KBM-7 (cell line): ENCODE data around the gene CDK19.
"Not testable (repeated sequence)": the region's sequence is repeated elsewhere in the genome, so short reads cannot be mapped to it uniquely, and the experiment has no call there.

ENCODE experiments used
- DNase-seq: peaks from one replicate; pipeline ENCODE4 v3.0.0-alpha.2; 2015
- in situ Hi-C: fragments of 300-500 bp; cut with MboI; formaldehyde crosslinking; loops from 2 replicates; pipeline ENCODE4 v1.14.3; 2020; ENCODE audit warnings: low sequenced_read_pairs, low pct_unique_long_range_greater_than_20kb, mixed read lengths

Gene CDK19

GRCh38 chr6:110614586-110614985 is 200.7 kb downstream of the CDK19 start:
- no peak for DNase-seq
- in situ Hi-C loops, result no loop called here

GRCh38 chr6:110614106-110614505 is 201.2 kb downstream of the CDK19 start:
- in situ Hi-C loops, result no loop called here
- no peak for DNase-seq

- in situ Hi-C loops, result no loop called here
- no peak for DNase-seq
These were observed 201.9 kb downstream of the CDK19 start for GRCh38 chr6:110613356-110613755.

- no peak for DNase-seq
- in situ Hi-C loops, result no loop called here
These were observed 203.0 kb downstream of the CDK19 start for GRCh38 chr6:110612298-110612697.

- in situ Hi-C loops, result no loop called here
- DNase-seq, result no peak
These were observed 206.2 kb downstream of the CDK19 start for GRCh38 chr6:110609101-110609500.

- in situ Hi-C loops, result no loop called here
- DNase-seq, result no peak
These were observed 207.1 kb downstream of the CDK19 start for GRCh38 chr6:110608151-110608550.

- in situ Hi-C loops, result no loop called here
These were observed 209.1 kb downstream of the CDK19 start for GRCh38 chr6:110606151-110606550.

GRCh38 chr6:110600640-110601039 is 214.6 kb downstream of the CDK19 start:
- in situ Hi-C loops, DNase-seq: not testable (repeated sequence)

More at GRCh38 chr6:110606151-110606550, 209.1 kb downstream of the CDK19 start:
- no peak for DNase-seq

- in situ Hi-C loops, result no loop called here
- no peak for DNase-seq
These were observed 217.5 kb downstream of the CDK19 start for GRCh38 chr6:110597761-110598160.

GRCh38 chr6:110596354-110596753 is 218.9 kb downstream of the CDK19 start:
- in situ Hi-C loops, result no loop called here
- no peak for DNase-seq

GRCh38 chr6:110595112-110595511 is 220.2 kb downstream of the CDK19 start:
- in situ Hi-C loops, result no loop called here
- DNase-seq, result no peak

GRCh38 chr6:110593637-110594036 is 221.6 kb downstream of the CDK19 start:
- DNase-seq, result no peak
- in situ Hi-C loops, result no loop called here

GRCh38 chr6:110592765-110593164 is 222.5 kb downstream of the CDK19 start:
- in situ Hi-C loops, result no loop called here
- no peak for DNase-seq

- DNase-seq, result no peak
- in situ Hi-C loops, result no loop called here
These were observed 224.4 kb downstream of the CDK19 start for GRCh38 chr6:110590821-110591351.

- DNase-seq, result no peak
These were observed 225.3 kb downstream of the CDK19 start for GRCh38 chr6:110589865-110590513.

GRCh38 chr6:110587328-110587727 is 227.9 kb downstream of the CDK19 start:
- in situ Hi-C loops, result no loop called here
- DNase-seq, result no peak

More at GRCh38 chr6:110589865-110590513, 225.3 kb downstream of the CDK19 start:
- in situ Hi-C loops, result no loop called here

- no peak for DNase-seq
- in situ Hi-C loops, result no loop called here
These were observed 233.6 kb downstream of the CDK19 start for GRCh38 chr6:110581679-110582078.

GRCh38 chr6:110577596-110578167 is 237.6 kb downstream of the CDK19 start:
- in situ Hi-C loops, DNase-seq: not testable (repeated sequence)

- no peak for DNase-seq
- in situ Hi-C loops, result no loop called here
These were observed 239.3 kb downstream of the CDK19 start for GRCh38 chr6:110575925-110576463.

- in situ Hi-C loops, result no loop called here
These were observed 240.5 kb downstream of the CDK19 start for GRCh38 chr6:110574817-110575216.

More at GRCh38 chr6:110574817-110575216, 240.5 kb downstream of the CDK19 start:
- DNase-seq, result no peak
